MCF 10A (cell line): ENCODE data around the gene ZNF322. TPM values are rescaled to one million over a fixed set of nuclear protein-coding genes. Genes with fewer than 3 reads are reported as not detected.

Source experiments
- BruUV-seq: library from RNA; stranded (reverse); fragments of 400-500 nt; replicated peaks from 2 replicates; lab custom pipeline; 2021; lab: Mats Ljungman, UMichigan
- CTCF ChIA-PET: fragments of 300-600 bp; sonication (Branson Sonifier 250); formaldehyde crosslinking; extraction: SDS; loops from one replicate; lab custom pipeline; 2021; ENCODE audit warnings: antibody characterized with exemption, inconsistent platforms; lab: Yijun Ruan, JAX
- POLR2A ChIA-PET: fragments of 300-600, 350-650 bp; sonication (Branson Sonifier 250); formaldehyde crosslinking; extraction: SDS; loops from one replicate; lab custom pipeline; 2020; ENCODE audit warnings: antibody characterized with exemption, inconsistent platforms; lab: Yijun Ruan, JAX
- DNase-seq: peaks from one replicate; pipeline ENCODE4 v3.0.0-alpha.2; 2018; ENCODE audit not compliant: unreplicated experiment
- H3K27ac Mint-ChIP-seq: one replicate; pipeline ENCODE4 v1.8.0; 2022; ENCODE audit warnings: mild to moderate bottlenecking, low read depth, mixed read lengths; ENCODE audit not compliant: unreplicated experiment
- H3K27me3 Mint-ChIP-seq: one replicate; pipeline ENCODE4 v1.8.0; 2022; ENCODE audit warnings: mixed read lengths; ENCODE audit not compliant: insufficient read depth, unreplicated experiment
- H3K36me3 Mint-ChIP-seq: one replicate; pipeline ENCODE4 v1.8.0; 2022; ENCODE audit warnings: mild to moderate bottlenecking, moderate library complexity, mixed read lengths; ENCODE audit not compliant: insufficient read depth, unreplicated experiment
- H3K4me1 Mint-ChIP-seq: one replicate; pipeline ENCODE4 v1.8.0; 2022; ENCODE audit warnings: mixed read lengths; ENCODE audit not compliant: insufficient read depth, unreplicated experiment
- H3K4me3 Mint-ChIP-seq: one replicate; pipeline ENCODE4 v1.8.0; 2022; ENCODE audit warnings: mild to moderate bottlenecking, moderate library complexity, mixed read lengths; ENCODE audit not compliant: unreplicated experiment
- H3K9me3 Mint-ChIP-seq: one replicate; pipeline ENCODE4 v1.8.0; 2022; ENCODE audit warnings: mixed read lengths; ENCODE audit not compliant: unreplicated experiment
- CTCF ChIP-seq: fragments of 200-600 bp; IDR thresholded peaks from one replicate; pipeline ENCODE4 v1.8.0; 2022; ENCODE audit warnings: antibody characterized with exemption, mild to moderate bottlenecking; ENCODE audit not compliant: unreplicated experiment
- intact Hi-C: fragments of 100-400 bp; cut with micrococcal nuclease; formaldehyde crosslinking; loops from 2 replicates; pipeline ENCODE4 v1.14.1; 2022
- total RNA-seq: library from RNA; stranded (reverse); gene quantifications from 2 replicates; pipeline ENCODE4 v1.2.3, GENCODE V29; 2022

The ZNF322 gene
- total RNA-seq, 1 experiment from 2014 or later = 20.7 TPM

GRCh38 chr6:26629359-26629758, 30.2 kb downstream of the ZNF322 start:
- H3K9me3 Mint-ChIP-seq = peaks cover 8% of the 10 kb centered on the region
- no peaks in the 10 kb centered on the region for H3K27me3 Mint-ChIP-seq
- H3K4me1 Mint-ChIP-seq = no peaks in the 10 kb centered on the region
- H3K27ac Mint-ChIP-seq = no peak overlapping the region
- peaks cover 6% of the 10 kb centered on the region for H3K36me3 Mint-ChIP-seq
- ChIA-PET CTCF (interaction anchor here (0.6 kb wide), 1 partner anchor 333 kb away, joined by 3 read pairs; no protein-coding TSS in a partner anchor), POLR2A (no interaction called here)
- DNase-seq = peak; percentile 3
- H3K4me3 Mint-ChIP-seq = no peak overlapping the region
- no TSS peak for BruUV-seq
- intact Hi-C loops = no loop called here
- TF ChIP-seq CTCF = no peak

GRCh38 chr6:26627843-26628242, 31.7 kb downstream of the ZNF322 start:
- no peak for TF ChIP-seq CTCF
- H3K27ac Mint-ChIP-seq = no peak overlapping the region
- H3K4me3 Mint-ChIP-seq = no peak overlapping the region
- H3K4me1 Mint-ChIP-seq = no peaks in the 10 kb centered on the region
- BruUV-seq = no TSS peak
- no peak for DNase-seq
- intact Hi-C loops = no loop called here
- H3K9me3 Mint-ChIP-seq = peaks cover 14% of the 10 kb centered on the region
- ChIA-PET POLR2A (no interaction called here), CTCF (no interaction called here)
- H3K27me3 Mint-ChIP-seq = no peaks in the 10 kb centered on the region
- peaks cover 6% of the 10 kb centered on the region for H3K36me3 Mint-ChIP-seq

- Mint-ChIP-seq H3K36me3 (no peaks in the 10 kb centered on the region), H3K27me3 (no peaks in the 10 kb centered on the region), H3K27ac (no peak overlapping the region), H3K4me3 (no peak overlapping the region), H3K4me1 (no peaks in the 10 kb centered on the region), H3K9me3 (peaks cover 14% of the 10 kb centered on the region)
- no peak for DNase-seq
- POLR2A ChIA-PET = no interaction called here
- CTCF ChIA-PET = no interaction called here
- no peak for TF ChIP-seq CTCF
- no TSS peak for BruUV-seq
- intact Hi-C loops = no loop called here
Observed at GRCh38 chr6:26624557-26624956, 35.0 kb downstream of the ZNF322 start.

GRCh38 chr6:26623339-26623859, 36.1 kb downstream of the ZNF322 start:
- H3K27ac Mint-ChIP-seq = no peak overlapping the region
- no peak for TF ChIP-seq CTCF
- H3K4me3 Mint-ChIP-seq = no peak overlapping the region
- ChIA-PET CTCF (interaction anchor here (1.3 kb wide), 1 partner anchor 16 kb away, joined by 4 read pairs; no protein-coding TSS in a partner anchor), POLR2A (no interaction called here)
- no peaks in the 10 kb centered on the region for H3K27me3 Mint-ChIP-seq
- H3K36me3 Mint-ChIP-seq = no peaks in the 10 kb centered on the region
- DNase-seq = no peak
- no peaks in the 10 kb centered on the region for H3K4me1 Mint-ChIP-seq
- H3K9me3 Mint-ChIP-seq = peaks cover 14% of the 10 kb centered on the region
- intact Hi-C loops = no loop called here
- no TSS peak for BruUV-seq
